Stimulated activated CD8-positive, alpha-beta memory T cell treated with anti-CD3 and anti-CD28 coated beads, Interleukin-7, amount 100 ng/mL, for 24 hours (primary cell): ENCODE data around the gene PARD3.

Source experiments
- DNase-seq: peaks from one replicate; pipeline ENCODE4 v3.0.0-alpha.2; 2020; ENCODE audit warnings: low read depth

PARD3 gene

GRCh38 chr10:34824870-34825269 is 9.8 kb upstream of the PARD3 start:
- DNase-seq, result no peak

- no peak for DNase-seq
Measured at GRCh38 chr10:34821587-34822585, 6.8 kb upstream of the PARD3 start.

GRCh38 chr10:34817586-34817985 is 2.5 kb upstream of the PARD3 start:
- no peak for DNase-seq

GRCh38 chr10:34817054-34817453 is 2.0 kb upstream of the PARD3 start:
- DNase-seq, result no peak

- DNase-seq, result no peak
Measured at GRCh38 chr10:34816501-34817002, 1.5 kb upstream of the PARD3 start.

- no peak for DNase-seq
Measured at GRCh38 chr10:34816085-34816496, 995 bp upstream of the PARD3 start.

GRCh38 chr10:34814913-34815184 is 247 bp downstream of the PARD3 start:
- DNase-seq, result no peak

GRCh38 chr10:34814223-34814912 is 728 bp downstream of the PARD3 start:
- no peak for DNase-seq

- no peak for DNase-seq
Measured at GRCh38 chr10:34813626-34814222, 1.4 kb downstream of the PARD3 start.

- no peak for DNase-seq
Measured at GRCh38 chr10:34812771-34813170, 2.3 kb downstream of the PARD3 start.

- no peak for DNase-seq
Measured at GRCh38 chr10:34811968-34812514, 3.1 kb downstream of the PARD3 start.

GRCh38 chr10:34811126-34811967 is 3.7 kb downstream of the PARD3 start:
- DNase-seq, result no peak

GRCh38 chr10:34809796-34810195 is 5.3 kb downstream of the PARD3 start:
- DNase-seq, result no peak

- no peak for DNase-seq
Measured at GRCh38 chr10:34808801-34809745, 6.0 kb downstream of the PARD3 start.

- no peak for DNase-seq
Measured at GRCh38 chr10:34808336-34808735, 6.8 kb downstream of the PARD3 start.

- no peak for DNase-seq
Measured at GRCh38 chr10:34804306-34804705, 10.8 kb downstream of the PARD3 start.

- DNase-seq, result no peak
Measured at GRCh38 chr10:34802692-34803091, 12.4 kb downstream of the PARD3 start.

- no peak for DNase-seq
Measured at GRCh38 chr10:34801097-34801733, 13.9 kb downstream of the PARD3 start.

GRCh38 chr10:34800624-34801023 is 14.5 kb downstream of the PARD3 start:
- no peak for DNase-seq

- no peak for DNase-seq
Measured at GRCh38 chr10:34798654-34799053, 16.4 kb downstream of the PARD3 start.
